ENCODE data around the gene CSTF3.

DNA sequence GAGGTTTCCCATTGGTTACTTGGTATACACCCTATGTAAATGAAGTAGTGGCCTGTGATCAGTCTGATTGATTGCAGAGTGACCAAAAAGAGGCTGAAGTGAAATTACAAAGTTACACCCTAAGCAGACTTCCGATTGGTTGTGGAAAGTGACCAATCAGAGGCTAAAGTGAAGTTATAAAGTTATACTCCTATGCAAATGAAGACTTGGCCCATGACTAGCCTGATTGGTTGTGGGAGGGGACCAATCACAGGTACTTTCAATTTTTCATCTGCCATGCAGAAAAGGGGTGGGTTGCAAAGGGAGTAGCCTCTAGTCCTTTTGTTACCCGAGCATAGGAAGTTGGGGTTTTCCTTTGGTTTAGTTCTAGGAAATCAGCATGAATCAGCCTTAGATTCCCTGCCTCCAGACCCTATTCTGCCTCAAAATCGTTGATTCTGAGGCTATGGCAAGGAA is 18.1 kb upstream of the CSTF3 start:
- TF ChIP-seq GABPB1 (CRISPR knock-in tag; IDR thresholded peaks at IDR 0.05), result no peak
- TF ChIP-seq, protein P1, sequence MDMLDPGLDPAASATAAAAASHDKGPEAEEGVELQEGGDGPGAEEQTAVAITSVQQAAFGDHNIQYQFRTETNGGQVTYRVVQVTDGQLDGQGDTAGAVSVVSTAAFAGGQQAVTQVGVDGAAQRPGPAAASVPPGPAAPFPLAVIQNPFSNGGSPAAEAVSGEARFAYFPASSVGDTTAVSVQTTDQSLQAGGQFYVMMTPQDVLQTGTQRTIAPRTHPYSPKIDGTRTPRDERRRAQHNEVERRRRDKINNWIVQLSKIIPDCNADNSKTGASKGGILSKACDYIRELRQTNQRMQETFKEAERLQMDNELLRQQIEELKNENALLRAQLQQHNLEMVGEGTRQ (CRISPR knock-in tag; IDR thresholded peaks at IDR 0.05), result no peak
- TF ChIP-seq, protein P2, sequence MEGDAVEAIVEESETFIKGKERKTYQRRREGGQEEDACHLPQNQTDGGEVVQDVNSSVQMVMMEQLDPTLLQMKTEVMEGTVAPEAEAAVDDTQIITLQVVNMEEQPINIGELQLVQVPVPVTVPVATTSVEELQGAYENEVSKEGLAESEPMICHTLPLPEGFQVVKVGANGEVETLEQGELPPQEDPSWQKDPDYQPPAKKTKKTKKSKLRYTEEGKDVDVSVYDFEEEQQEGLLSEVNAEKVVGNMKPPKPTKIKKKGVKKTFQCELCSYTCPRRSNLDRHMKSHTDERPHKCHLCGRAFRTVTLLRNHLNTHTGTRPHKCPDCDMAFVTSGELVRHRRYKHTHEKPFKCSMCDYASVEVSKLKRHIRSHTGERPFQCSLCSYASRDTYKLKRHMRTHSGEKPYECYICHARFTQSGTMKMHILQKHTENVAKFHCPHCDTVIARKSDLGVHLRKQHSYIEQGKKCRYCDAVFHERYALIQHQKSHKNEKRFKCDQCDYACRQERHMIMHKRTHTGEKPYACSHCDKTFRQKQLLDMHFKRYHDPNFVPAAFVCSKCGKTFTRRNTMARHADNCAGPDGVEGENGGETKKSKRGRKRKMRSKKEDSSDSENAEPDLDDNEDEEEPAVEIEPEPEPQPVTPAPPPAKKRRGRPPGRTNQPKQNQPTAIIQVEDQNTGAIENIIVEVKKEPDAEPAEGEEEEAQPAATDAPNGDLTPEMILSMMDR (IDR thresholded peaks at IDR 0.05), result no peak
- TF ChIP-seq, protein P3, sequence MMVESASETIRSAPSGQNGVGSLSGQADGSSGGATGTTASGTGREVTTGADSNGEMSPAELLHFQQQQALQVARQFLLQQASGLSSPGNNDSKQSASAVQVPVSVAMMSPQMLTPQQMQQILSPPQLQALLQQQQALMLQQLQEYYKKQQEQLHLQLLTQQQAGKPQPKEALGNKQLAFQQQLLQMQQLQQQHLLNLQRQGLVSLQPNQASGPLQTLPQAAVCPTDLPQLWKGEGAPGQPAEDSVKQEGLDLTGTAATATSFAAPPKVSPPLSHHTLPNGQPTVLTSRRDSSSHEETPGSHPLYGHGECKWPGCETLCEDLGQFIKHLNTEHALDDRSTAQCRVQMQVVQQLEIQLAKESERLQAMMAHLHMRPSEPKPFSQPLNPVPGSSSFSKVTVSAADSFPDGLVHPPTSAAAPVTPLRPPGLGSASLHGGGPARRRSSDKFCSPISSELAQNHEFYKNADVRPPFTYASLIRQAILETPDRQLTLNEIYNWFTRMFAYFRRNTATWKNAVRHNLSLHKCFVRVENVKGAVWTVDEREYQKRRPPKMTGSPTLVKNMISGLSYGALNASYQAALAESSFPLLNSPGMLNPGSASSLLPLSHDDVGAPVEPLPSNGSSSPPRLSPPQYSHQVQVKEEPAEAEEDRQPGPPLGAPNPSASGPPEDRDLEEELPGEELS (CRISPR knock-in tag; IDR thresholded peaks at IDR 0.05), result no peak
- TF ChIP-seq ZNF121 (CRISPR knock-in tag; IDR thresholded peaks at IDR 0.05), result no peak
- TF ChIP-seq, protein P4, sequence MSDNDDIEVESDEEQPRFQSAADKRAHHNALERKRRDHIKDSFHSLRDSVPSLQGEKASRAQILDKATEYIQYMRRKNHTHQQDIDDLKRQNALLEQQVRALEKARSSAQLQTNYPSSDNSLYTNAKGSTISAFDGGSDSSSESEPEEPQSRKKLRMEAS (CRISPR knock-in tag; IDR thresholded peaks at IDR 0.05), result no peak
- TF ChIP-seq TEAD4 (CRISPR knock-in tag; IDR thresholded peaks at IDR 0.05), result no peak
- TF ChIP-seq TCF7 (CRISPR knock-in tag; IDR thresholded peaks at IDR 0.05; ENCODE audit: low read depth), result no peak
- no peak for TF ChIP-seq SP1 (CRISPR knock-in tag; conservative IDR thresholded peaks at IDR 0.05)
- TF ChIP-seq, protein P5, sequence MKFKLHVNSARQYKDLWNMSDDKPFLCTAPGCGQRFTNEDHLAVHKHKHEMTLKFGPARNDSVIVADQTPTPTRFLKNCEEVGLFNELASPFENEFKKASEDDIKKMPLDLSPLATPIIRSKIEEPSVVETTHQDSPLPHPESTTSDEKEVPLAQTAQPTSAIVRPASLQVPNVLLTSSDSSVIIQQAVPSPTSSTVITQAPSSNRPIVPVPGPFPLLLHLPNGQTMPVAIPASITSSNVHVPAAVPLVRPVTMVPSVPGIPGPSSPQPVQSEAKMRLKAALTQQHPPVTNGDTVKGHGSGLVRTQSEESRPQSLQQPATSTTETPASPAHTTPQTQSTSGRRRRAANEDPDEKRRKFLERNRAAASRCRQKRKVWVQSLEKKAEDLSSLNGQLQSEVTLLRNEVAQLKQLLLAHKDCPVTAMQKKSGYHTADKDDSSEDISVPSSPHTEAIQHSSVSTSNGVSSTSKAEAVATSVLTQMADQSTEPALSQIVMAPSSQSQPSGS (CRISPR knock-in tag; IDR thresholded peaks at IDR 0.05; ENCODE audit: borderline replicate concordance, low read depth), result no peak
- no peak for TF ChIP-seq NFYB (CRISPR knock-in tag; conservative IDR thresholded peaks at IDR 0.05; ENCODE audit: low read depth)
- TF ChIP-seq JUN (CRISPR knock-in tag; IDR thresholded peaks at IDR 0.05), result no peak

All from WTC11 (cell line).